ENCODE data around the gene KPNB1.

KPNB1 gene

GRCh38 chr17:47705536-47706530, 56.1 kb downstream of the KPNB1 start:
- Mint-ChIP-seq H3K36me3 (peaks cover 9% of the 10 kb centered on the region), H3K27me3 (no peaks in the 10 kb centered on the region), H3K4me3 (peak overlapping the region; percentile 82), H3K4me1 (ENCODE audit: low read depth) (peaks cover 73% of the 10 kb centered on the region), H3K9me3 (ENCODE audit: low read depth) (no peaks in the 10 kb centered on the region), H3K27ac (peak overlapping the region; percentile 94)

GRCh38 chr17:47707056-47707804, 57.5 kb downstream of the KPNB1 start:
- H3K4me3 Mint-ChIP-seq = peak overlapping the region; percentile 82
- H3K9me3 Mint-ChIP-seq (ENCODE audit: low read depth) = no peaks in the 10 kb centered on the region
- H3K4me1 Mint-ChIP-seq (ENCODE audit: low read depth) = peaks cover 73% of the 10 kb centered on the region
- H3K27ac Mint-ChIP-seq = peak overlapping the region; percentile 94
- H3K36me3 Mint-ChIP-seq = peaks cover 9% of the 10 kb centered on the region
- no peaks in the 10 kb centered on the region for H3K27me3 Mint-ChIP-seq

GRCh38 chr17:47707884-47708283, 58.2 kb downstream of the KPNB1 start:
- Mint-ChIP-seq H3K4me1 (ENCODE audit: low read depth) (peaks cover 72% of the 10 kb centered on the region), H3K36me3 (peaks cover 9% of the 10 kb centered on the region), H3K9me3 (ENCODE audit: low read depth) (no peaks in the 10 kb centered on the region), H3K4me3 (no peak overlapping the region), H3K27me3 (no peaks in the 10 kb centered on the region), H3K27ac (peak overlapping the region; percentile 94)

- no peaks in the 10 kb centered on the region for H3K9me3 Mint-ChIP-seq (ENCODE audit: low read depth)
- H3K4me3 Mint-ChIP-seq = no peak overlapping the region
- no peaks in the 10 kb centered on the region for H3K27me3 Mint-ChIP-seq
- H3K36me3 Mint-ChIP-seq = peaks cover 9% of the 10 kb centered on the region
- peaks cover 69% of the 10 kb centered on the region for H3K4me1 Mint-ChIP-seq (ENCODE audit: low read depth)
- no peak overlapping the region for H3K27ac Mint-ChIP-seq
Measured at GRCh38 chr17:47708312-47708863, 58.7 kb downstream of the KPNB1 start.

- Mint-ChIP-seq H3K9me3 (ENCODE audit: low read depth) (no peaks in the 10 kb centered on the region), H3K27me3 (no peaks in the 10 kb centered on the region), H3K27ac (no peak overlapping the region), H3K36me3 (peaks cover 9% of the 10 kb centered on the region), H3K4me3 (no peak overlapping the region), H3K4me1 (ENCODE audit: low read depth) (peaks cover 66% of the 10 kb centered on the region)
Measured at GRCh38 chr17:47708864-47709541, 59.3 kb downstream of the KPNB1 start.

GRCh38 chr17:47709594-47709993, 59.9 kb downstream of the KPNB1 start:
- Mint-ChIP-seq H3K4me3 (no peak overlapping the region), H3K27me3 (no peaks in the 10 kb centered on the region), H3K9me3 (ENCODE audit: low read depth) (no peaks in the 10 kb centered on the region), H3K36me3 (peaks cover 9% of the 10 kb centered on the region), H3K27ac (peak overlapping the region; percentile 34), H3K4me1 (ENCODE audit: low read depth) (peaks cover 64% of the 10 kb centered on the region)

GRCh38 chr17:47711366-47712099, 61.8 kb downstream of the KPNB1 start:
- Mint-ChIP-seq H3K36me3 (peaks cover 6% of the 10 kb centered on the region), H3K4me3 (no peak overlapping the region), H3K27me3 (no peaks in the 10 kb centered on the region), H3K27ac (peak overlapping the region; percentile 77), H3K9me3 (ENCODE audit: low read depth) (no peaks in the 10 kb centered on the region), H3K4me1 (ENCODE audit: low read depth) (peaks cover 59% of the 10 kb centered on the region)

- H3K36me3 Mint-ChIP-seq = peaks cover 6% of the 10 kb centered on the region
- H3K27me3 Mint-ChIP-seq = no peaks in the 10 kb centered on the region
- peaks cover 59% of the 10 kb centered on the region for H3K4me1 Mint-ChIP-seq (ENCODE audit: low read depth)
- peak overlapping the region; percentile 77 for H3K27ac Mint-ChIP-seq
- H3K4me3 Mint-ChIP-seq = no peak overlapping the region
- H3K9me3 Mint-ChIP-seq (ENCODE audit: low read depth) = no peaks in the 10 kb centered on the region
Measured at GRCh38 chr17:47712330-47713023, 62.8 kb downstream of the KPNB1 start.

GRCh38 chr17:47713980-47714700, 64.4 kb downstream of the KPNB1 start:
- peaks cover 6% of the 10 kb centered on the region for H3K36me3 Mint-ChIP-seq
- no peaks in the 10 kb centered on the region for H3K27me3 Mint-ChIP-seq
- H3K9me3 Mint-ChIP-seq (ENCODE audit: low read depth) = no peaks in the 10 kb centered on the region
- H3K4me3 Mint-ChIP-seq = no peak overlapping the region
- H3K27ac Mint-ChIP-seq = peak overlapping the region; percentile 34
- H3K4me1 Mint-ChIP-seq (ENCODE audit: low read depth) = peaks cover 71% of the 10 kb centered on the region

GRCh38 chr17:47714773-47715396, 65.2 kb downstream of the KPNB1 start:
- H3K4me1 Mint-ChIP-seq (ENCODE audit: low read depth) = peaks cover 75% of the 10 kb centered on the region
- no peaks in the 10 kb centered on the region for H3K9me3 Mint-ChIP-seq (ENCODE audit: low read depth)
- H3K4me3 Mint-ChIP-seq = no peak overlapping the region
- H3K36me3 Mint-ChIP-seq = peaks cover 2% of the 10 kb centered on the region
- H3K27me3 Mint-ChIP-seq = no peaks in the 10 kb centered on the region
- H3K27ac Mint-ChIP-seq = peak overlapping the region; percentile 68

- H3K36me3 Mint-ChIP-seq = peaks cover 2% of the 10 kb centered on the region
- H3K9me3 Mint-ChIP-seq (ENCODE audit: low read depth) = no peaks in the 10 kb centered on the region
- peaks cover 79% of the 10 kb centered on the region for H3K4me1 Mint-ChIP-seq (ENCODE audit: low read depth)
Measured at GRCh38 chr17:47715669-47716325, 66.1 kb downstream of the KPNB1 start.

GRCh38 chr17:47716375-47716774, 66.7 kb downstream of the KPNB1 start:
- Mint-ChIP-seq H3K4me3 (peak overlapping the region; percentile 86), H3K27me3 (no peaks in the 10 kb centered on the region), H3K9me3 (ENCODE audit: low read depth) (no peaks in the 10 kb centered on the region), H3K36me3 (peaks cover 2% of the 10 kb centered on the region), H3K27ac (peak overlapping the region; percentile 99), H3K4me1 (ENCODE audit: low read depth) (peaks cover 80% of the 10 kb centered on the region)

More at GRCh38 chr17:47715669-47716325, 66.1 kb downstream of the KPNB1 start:
- Mint-ChIP-seq H3K27me3 (no peaks in the 10 kb centered on the region), H3K27ac (peak overlapping the region; percentile 82), H3K4me3 (peak overlapping the region; percentile 52)

Measured in activated naive CD8-positive, alpha-beta T cell (primary cell).